ENCODE measurements around the gene PCDHGA10. TPM values are rescaled to one million over a fixed set of nuclear protein-coding genes. Genes with fewer than 3 reads are reported as not detected.

Gene PCDHGA10
- 4.7 and 5.5 TPM in 2 replicates for total RNA-seq

DNA sequence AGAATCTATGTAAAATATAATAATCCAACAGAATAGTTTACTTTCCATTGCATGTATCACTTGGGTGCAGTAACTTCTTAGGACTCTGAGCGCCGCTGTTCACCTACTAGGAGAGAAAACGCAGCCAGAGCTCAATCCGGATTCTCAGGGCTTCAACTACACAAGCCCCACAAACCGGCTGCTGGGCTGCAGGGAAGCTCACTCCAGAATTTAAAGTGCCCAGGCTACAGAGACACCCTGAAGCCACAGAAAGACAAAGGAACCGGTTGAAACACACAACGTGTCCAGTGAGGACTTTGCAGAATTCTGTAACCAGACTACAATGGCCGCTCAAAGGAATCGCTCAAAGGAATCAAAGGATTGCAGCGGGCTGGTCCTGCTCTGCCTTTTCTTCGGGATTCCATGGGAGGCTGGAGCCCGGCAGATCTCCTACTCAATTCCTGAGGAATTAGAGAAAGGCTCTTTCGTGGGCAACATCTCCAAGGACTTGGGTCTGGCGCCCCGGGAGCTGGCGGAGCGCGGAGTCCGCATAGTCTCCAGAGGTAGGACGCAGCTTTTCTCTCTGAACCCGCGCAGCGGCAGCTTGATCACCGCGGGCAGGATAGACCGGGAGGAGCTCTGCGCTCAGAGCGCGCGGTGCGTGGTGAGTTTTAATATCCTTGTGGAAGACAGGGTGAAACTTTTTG is at the start of gene PCDHGA10:
Gene PCDHGA10 (plus strand): TSS at position 134 of the 686 bp plus-strand sequence. CDS start 189 bp downstream, at position 323.

DNA sequence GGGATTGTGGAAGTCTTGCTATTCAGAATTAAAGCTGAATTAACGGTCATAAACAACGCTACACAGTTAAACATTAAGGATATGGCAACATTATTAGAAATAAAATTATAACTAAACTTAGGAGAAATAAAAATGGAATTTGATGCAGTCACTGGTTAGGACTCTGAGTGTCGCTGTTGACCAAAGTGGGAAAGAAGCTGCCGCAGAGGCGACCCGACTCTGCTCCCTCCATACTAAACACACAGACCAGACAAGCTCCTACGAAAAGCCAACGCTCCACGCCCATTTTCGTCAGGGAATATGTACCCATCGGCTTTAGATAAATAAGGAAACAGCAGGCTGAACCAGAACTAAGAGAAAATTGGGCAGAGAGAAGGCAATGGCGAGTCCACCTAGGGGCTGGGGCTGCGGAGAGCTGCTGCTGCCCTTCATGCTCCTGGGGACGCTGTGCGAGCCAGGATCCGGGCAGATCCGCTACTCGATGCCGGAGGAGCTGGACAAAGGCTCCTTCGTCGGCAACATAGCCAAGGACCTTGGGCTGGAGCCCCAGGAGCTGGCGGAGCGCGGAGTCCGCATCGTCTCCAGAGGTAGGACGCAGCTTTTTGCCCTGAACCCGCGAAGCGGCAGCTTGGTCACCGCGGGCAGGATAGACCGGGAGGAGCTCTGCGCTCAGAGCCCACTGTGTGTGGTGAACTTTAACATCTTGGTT is 48.7 kb upstream of the PCDHGA10 start, which contains the start of gene PCDHGA5:
Gene PCDHGA5 (plus strand): TSS at position 211 of the 709 bp plus-strand sequence. CDS start 169 bp downstream, at position 380.

DNA sequence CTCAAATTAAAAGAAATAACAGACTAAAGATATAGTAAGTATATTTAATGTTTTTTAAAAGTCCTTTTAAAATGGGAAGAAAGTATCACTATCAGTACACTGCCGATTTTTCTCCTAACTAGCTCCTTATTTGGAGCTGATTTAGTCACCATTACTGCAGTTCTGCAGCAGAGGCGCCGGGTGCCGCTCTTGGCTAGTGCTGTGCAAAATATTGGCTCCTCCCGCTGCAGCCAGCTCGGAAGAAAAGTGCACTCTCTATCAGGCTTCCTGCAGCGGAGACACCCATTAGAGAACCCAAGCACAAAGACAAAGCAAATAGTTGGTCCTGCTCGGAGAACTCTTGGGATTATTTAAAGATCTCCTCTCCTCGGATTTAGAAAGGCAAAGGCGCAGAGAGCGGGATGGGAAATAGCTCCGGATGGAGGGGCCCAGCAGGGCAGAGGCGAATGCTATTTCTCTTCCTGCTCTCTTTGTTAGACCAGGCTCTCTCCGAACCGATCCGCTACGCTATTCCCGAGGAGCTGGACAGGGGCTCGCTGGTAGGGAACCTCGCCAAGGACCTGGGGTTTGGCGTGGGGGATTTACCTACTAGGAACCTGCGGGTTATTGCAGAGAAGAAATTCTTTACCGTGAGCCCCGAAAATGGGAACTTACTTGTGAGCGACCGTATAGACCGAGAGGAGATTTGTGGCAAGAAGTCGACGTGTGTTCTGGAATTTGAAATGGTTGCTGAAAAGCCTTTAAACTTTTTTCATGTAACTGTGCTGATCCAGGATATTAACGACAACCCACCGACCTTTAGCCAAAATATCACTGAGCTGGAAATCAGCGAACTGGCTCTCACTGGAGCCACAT is 42.6 kb upstream of the PCDHGA10 start, which contains the start of gene PCDHGB3:
Gene PCDHGB3 (plus strand): TSS at position 249 of the 855 bp plus-strand sequence. CDS start 153 bp downstream, at position 402.

DNA sequence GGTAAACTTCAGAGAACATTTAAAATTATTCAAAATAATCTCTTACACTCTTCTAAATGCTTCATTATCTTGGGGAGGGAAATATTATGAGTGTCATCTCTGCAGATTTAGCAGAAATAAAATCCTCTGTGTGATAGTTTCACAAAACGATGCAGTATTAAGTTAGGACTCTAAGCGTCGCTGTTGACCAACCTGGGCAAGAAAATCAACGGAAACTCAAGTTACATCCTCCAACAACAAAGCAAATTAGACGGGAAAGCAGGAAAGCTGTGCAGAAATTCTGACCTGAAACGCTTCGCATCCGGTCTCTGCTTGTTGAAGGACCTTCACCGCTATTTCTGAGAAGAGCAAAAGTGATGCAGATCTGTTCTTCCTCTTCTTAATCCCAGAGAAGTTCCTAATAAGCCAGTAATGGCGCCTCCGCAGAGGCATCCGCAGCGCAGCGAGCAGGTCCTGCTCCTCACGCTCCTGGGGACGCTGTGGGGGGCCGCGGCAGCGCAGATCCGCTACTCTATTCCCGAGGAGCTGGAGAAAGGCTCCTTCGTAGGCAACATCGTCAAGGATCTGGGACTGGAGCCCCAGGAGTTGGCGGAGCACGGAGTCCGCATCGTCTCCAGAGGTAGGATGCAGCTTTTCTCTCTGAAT is 39.0 kb upstream of the PCDHGA10 start, which contains the start of gene PCDHGA6:
Gene PCDHGA6 (plus strand): TSS at position 219 of the 645 bp plus-strand sequence. CDS start 193 bp downstream, at position 412.

DNA sequence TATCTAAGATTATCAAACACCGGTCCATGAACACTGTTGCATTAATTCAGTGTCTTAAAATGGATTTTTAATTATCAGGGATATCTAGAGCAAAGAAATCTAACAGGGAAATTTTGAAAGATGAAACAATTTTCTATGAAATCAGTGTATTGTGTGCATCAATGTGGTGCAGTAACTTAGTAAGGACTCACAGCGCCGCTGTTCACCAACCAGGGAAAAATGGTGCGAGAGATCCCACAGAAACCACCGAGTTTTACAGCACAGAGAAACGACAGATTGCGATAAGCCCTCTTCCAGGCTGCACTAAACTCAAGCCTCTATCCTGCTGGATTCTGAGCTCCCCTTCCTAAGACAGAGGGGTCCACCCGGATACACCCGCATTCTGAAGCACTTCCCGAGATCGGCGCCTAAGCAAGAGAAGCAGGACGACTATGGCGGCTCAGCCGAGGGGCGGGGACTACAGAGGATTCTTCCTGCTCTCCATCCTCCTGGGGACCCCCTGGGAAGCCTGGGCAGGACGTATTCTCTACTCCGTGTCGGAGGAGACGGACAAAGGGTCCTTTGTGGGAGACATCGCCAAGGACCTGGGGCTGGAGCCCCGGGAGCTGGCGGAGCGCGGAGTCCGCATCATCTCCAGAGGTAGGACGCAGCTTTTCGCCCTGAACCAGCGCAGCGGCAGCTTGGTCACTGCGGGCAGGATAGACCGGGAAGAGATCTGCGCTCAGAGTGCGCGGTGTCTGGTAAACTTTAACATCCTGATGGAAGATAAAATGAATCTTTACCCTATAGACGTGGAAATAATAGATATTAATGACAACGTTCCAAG is 30.1 kb upstream of the PCDHGA10 start, which contains the start of gene PCDHGA7:
Gene PCDHGA7 (plus strand): TSS at position 274 of the 826 bp plus-strand sequence. CDS start 158 bp downstream, at position 432.

DNA sequence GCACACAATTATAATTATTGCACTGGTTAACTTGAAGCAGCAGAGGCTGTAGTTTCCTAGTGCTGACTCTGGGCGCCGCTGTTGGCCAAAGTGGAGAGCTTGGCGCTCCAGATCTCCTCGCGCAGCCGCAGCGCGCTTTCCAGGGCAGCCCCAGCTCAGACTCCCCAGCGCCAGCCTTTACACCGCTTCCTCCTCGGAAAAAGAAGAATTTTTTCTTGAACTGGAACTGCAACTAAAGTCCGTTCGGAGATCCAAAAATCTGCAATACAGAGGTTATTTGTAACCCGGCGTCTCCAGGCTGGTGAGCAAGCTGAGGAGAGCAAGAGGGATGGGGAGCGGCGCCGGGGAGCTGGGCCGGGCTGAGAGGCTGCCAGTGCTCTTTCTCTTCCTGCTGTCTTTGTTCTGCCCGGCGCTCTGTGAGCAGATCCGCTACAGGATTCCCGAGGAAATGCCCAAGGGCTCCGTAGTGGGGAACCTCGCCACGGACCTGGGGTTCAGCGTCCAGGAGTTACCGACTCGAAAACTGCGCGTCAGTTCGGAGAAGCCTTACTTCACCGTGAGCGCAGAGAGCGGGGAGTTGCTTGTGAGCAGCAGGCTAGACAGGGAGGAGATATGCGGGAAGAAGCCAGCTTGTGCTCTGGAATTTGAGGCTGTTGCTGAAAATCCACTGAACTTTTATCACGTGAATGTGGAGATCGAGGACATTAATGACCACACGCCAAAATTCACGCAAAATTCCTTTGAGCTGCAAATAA is 25.1 kb upstream of the PCDHGA10 start, which contains the start of gene PCDHGB4:
Gene PCDHGB4 (plus strand): TSS at position 142 of the 755 bp plus-strand sequence. CDS start 187 bp downstream, at position 329.

DNA sequence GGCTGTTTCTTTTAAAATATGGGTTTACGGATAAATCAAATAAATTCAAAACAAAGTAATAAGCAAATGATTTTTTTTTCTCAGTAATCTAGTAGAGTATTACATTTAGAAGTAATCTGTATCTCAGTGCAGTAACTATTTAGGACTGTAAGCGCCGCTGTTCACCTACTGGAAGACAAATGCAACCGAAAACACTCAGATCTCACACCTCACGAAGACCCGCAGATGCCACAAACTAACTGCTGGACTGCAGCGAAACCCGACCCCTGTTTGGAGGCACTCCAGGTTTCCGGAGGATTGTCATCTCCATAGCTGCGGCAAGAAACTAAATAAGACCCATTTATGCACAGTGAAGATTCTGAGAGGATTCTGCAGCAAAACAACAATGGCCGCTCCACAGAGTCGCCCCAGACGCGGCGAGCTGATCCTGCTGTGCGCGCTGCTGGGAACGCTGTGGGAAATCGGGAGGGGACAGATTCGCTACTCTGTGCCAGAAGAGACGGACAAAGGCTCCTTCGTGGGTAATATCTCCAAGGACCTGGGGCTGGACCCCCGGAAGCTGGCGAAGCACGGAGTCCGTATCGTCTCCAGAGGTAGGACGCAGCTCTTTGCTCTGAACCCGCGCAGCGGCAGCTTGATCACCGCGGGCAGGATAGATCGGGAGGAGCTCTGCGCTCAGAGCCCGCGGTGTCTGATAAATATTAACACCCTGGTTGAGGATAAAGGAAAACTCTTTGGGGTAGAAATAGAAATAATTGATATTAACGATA is 20.2 kb upstream of the PCDHGA10 start, which contains the start of gene PCDHGA8:
Gene PCDHGA8 (plus strand): TSS at position 205 of the 770 bp plus-strand sequence. CDS start 181 bp downstream, at position 386.

DNA sequence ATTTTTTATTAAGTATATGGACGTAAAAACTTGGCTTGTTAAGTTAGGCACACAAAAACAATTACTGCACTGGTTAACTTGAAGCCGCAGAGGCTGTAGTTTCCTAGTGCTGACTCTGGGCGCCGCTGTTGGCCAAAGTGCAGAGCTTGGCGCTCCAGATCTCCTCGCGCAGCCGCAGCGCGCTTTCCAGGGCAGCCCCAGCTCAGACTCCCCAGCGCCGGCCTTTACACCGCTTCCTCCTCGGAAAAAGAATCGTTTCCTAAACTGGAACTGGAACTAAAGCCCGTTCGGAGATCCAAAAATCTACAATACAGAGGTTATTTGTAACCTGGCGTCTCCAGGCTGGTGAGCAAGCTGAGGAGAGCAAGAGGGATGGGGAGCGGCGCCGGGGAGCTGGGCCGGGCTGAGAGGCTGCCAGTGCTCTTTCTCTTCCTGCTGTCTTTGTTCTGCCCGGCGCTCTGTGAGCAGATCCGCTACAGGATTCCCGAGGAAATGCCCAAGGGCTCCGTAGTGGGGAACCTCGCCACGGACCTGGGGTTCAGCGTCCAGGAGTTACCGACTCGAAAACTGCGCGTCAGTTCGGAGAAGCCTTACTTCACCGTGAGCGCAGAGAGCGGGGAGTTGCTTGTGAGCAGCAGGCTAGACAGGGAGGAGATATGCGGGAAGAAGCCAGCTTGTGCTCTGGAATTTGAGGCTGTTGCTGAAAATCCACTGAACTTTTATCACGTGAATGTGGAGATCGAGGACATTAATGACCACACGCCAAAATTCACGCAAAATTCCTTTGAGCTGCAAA is 14.8 kb upstream of the PCDHGA10 start, which contains the start of gene PCDHGB5:
Gene PCDHGB5 (plus strand): TSS at position 192 of the 796 bp plus-strand sequence. CDS start 181 bp downstream, at position 373.

DNA sequence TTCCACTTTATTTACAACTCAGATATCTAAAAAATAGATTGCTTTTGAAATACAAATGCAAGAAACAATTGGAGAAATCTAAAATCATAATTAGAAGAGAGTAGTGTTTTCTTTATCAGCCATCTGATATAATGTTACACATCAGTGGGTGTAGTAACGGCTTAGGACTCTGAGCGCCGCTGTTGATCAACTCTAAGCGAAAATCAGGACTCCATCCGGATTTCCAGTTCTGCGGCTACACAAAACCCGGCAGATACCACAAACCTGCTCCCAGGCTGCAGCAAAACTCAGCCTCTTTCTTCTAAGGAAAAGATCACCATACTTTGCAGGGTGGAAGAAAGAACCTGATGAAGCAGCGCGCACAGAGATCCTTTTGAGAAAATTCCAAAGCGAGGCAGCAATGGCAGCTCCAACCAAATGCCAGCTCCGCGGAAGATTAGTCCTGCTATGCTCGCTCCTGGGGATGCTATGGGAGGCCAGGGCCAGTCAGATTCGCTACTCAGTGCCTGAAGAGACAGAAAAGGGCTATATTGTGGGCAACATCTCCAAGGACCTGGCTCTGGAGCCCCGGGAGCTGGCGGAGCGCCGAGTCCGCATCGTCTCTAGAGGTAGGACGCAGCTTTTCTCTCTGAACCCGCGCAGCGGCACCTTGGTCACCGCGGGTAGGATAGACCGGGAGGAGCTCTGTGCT is 10.1 kb upstream of the PCDHGA10 start, which contains the start of gene PCDHGA9:
Gene PCDHGA9 (plus strand): TSS at position 226 of the 691 bp plus-strand sequence. CDS start 175 bp downstream, at position 401.

DNA sequence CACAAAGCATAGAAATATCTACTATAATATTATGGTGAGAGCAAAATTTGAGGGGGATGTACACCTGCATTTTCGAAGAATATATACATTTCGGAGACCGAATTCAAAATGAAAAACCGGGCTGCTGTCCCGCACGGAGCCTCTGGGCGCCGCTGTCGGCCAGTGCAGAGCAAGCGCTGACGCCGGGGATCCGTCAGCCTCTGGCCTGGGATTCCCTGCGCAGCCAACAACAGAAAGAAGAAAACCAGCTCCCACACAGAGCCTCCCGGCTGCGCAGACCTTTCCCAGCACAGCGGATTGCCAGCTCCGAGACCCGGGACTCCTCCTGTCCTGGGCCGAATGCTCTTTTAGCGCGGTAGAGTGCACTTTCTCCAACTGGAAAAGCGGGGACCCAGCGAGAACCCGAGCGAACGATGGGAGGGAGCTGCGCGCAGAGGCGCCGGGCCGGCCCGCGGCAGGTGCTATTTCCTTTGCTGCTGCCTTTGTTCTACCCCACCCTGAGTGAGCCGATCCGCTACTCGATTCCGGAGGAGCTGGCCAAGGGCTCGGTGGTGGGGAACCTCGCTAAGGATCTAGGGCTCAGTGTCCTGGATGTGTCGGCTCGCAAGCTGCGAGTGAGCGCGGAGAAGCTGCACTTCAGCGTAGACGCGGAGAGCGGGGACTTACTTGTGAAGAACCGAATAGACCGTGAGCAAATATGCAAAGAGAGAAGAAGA is 4.8 kb upstream of the PCDHGA10 start, which contains the start of gene PCDHGB6:
Gene PCDHGB6 (plus strand): TSS at position 232 of the 716 bp plus-strand sequence. CDS start 182 bp downstream, at position 414.

DNA sequence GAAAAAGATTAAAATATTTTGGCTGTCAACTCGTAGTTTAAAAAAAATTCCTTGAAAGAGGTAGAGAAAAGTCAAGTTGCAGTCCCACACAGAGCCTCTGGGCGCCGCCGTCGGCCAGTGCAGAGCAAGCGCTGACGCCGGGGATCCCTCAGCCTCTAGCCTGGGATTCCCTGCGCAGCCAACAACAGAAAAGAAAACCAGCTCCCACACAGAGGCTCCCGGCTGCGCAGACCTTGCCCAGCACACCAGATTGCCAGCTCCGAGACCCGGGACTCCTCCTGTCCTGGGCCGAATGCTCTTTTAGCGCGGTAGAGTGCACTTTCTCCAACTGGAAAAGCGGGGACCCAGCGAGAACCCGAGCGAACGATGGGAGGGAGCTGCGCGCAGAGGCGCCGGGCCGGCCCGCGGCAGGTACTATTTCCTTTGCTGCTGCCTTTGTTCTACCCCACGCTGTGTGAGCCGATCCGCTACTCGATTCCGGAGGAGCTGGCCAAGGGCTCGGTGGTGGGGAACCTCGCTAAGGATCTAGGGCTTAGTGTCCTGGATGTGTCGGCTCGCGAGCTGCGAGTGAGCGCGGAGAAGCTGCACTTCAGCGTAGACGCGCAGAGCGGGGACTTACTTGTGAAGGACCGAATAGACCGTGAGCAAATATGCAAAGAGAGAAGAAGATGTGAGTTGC is 4.8 kb downstream of the PCDHGA10 start, which contains the start of gene PCDHGB7:
Gene PCDHGB7 (plus strand): TSS at position 184 of the 679 bp plus-strand sequence. CDS start 183 bp downstream, at position 367.

DNA sequence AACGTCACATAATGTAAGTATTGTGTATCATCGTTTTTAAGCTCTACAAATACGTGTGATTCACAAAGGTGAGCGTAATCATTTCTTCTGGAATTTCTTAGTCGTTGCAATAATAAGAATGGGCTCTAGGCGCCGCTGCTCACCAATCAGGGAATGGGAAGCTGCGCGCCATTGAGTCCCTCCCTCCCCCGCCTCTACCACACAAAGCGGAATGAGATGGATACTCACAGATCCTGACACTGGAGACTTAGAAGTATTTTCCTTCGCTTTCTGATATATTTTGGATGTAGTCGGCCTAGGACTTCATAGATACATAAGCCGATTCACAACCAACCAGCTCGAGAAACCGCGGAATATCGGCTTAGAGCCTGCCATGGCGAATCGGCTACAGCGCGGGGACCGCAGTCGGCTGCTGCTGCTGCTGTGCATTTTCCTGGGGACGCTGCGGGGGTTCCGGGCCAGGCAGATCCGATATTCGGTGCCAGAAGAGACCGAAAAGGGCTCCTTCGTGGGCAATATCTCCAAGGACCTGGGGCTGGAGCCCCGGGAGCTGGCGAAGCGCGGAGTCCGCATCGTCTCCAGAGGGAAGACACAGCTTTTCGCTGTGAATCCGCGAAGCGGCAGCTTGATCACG is 8.2 kb downstream of the PCDHGA10 start, which contains the start of gene PCDHGA11:
Gene PCDHGA11 (plus strand): TSS at position 197 of the 634 bp plus-strand sequence. CDS start 177 bp downstream, at position 374.

DNA sequence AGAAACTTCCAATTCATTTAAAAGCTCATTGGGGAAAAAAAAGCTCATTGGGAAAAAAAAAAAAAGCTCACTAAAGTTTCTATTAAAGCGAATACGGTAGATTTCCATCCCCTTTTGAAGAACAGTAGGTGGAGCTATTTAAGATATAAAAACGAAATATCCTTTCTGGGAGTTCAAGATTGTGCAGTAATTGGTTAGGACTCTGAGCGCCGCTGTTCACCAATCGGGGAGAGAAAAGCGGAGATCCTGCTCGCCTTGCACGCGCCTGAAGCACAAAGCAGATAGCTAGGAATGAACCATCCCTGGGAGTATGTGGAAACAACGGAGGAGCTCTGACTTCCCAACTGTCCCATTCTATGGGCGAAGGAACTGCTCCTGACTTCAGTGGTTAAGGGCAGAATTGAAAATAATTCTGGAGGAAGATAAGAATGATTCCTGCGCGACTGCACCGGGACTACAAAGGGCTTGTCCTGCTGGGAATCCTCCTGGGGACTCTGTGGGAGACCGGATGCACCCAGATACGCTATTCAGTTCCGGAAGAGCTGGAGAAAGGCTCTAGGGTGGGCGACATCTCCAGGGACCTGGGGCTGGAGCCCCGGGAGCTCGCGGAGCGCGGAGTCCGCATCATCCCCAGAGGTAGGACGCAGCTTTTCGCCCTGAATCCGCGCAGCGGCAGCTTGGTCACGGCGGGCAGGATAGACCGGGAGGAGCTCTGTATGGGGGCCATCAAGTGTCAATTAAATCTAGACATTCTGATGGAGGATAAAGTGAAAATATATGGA is 17.7 kb downstream of the PCDHGA10 start, which contains the start of gene PCDHGA12:
Gene PCDHGA12 (plus strand): TSS at position 176 of the 782 bp plus-strand sequence. CDS start 253 bp downstream, at position 429.

All from thoracic aorta endothelial cell (primary cell).